Transverse colon (tissue), 4 donors: ENCODE data around the gene NIPAL4. TPM values are rescaled to one million over a fixed set of nuclear protein-coding genes. Genes with fewer than 3 reads are reported as not detected.
A peak's percentile ranks its signal among the peaks of the same experiment; 100 is the strongest.

Experiments
- DNase-seq: peaks from one replicate; pipeline ENCODE4 v3.0.0-alpha.2; 2019
- H3K27ac ChIP-seq, 4 donors: fragments of 200-600 bp; sonication (generic); 2 replicates each; pipeline ENCODE4 v1.5.1; 2016 to 2018; ENCODE audit warnings: inconsistent platforms in 4 of 4
- H3K27me3 ChIP-seq: fragments of 200-600 bp; sonication (generic); 2 replicates; pipeline ENCODE4 v1.5.1; 2017; ENCODE audit warnings: inconsistent platforms
- H3K36me3 ChIP-seq, 4 donors: fragments of 200-600 bp; sonication (generic); 2 replicates each; pipeline ENCODE4 v1.5.1; 2017 to 2019; ENCODE audit warnings: inconsistent platforms in 4 of 4
- H3K4me1 ChIP-seq, 4 donors: fragments of 200-600 bp; sonication (generic); 2 replicates each; pipeline ENCODE4 v1.5.1; 2017 to 2020; ENCODE audit warnings: inconsistent platforms in 4 of 4
- H3K4me3 ChIP-seq, 4 donors: fragments of 200-600 bp; sonication (generic); 1 replicate in 1 of 4; 2 replicates in 3 of 4; pipeline versions ENCODE4 v1.5.1 to v1.6.1; 2017 to 2019; ENCODE audit warnings: inconsistent platforms in 4 of 4
- H3K9me3 ChIP-seq, 2 donors: fragments of 200-600 bp; sonication (generic); 2 replicates each; pipeline ENCODE4 v1.5.1; 2017 to 2019; ENCODE audit warnings: inconsistent platforms in 2 of 2
- EP300 ChIP-seq: sonication (generic); formaldehyde crosslinking; IDR thresholded peaks from one replicate; pipeline ENCODE4 v1.6.1; 2017; ENCODE audit warnings: antibody characterized with exemption, low read depth
- POLR2A ChIP-seq: fragments of 450-650 bp; IDR thresholded peaks from one replicate; pipeline ENCODE4 v1.6.1; 2016; ENCODE audit warnings: antibody characterized with exemption, mild to moderate bottlenecking, moderate library complexity
- POLR2AphosphoS5 ChIP-seq, 3 donors: sonication (generic); formaldehyde crosslinking; IDR thresholded peaks; one replicate each; pipeline ENCODE4 v1.6.1; 2016; ENCODE audit warnings: antibody characterized with exemption in 3 of 3
- whole genome bisulfite sequencing, 2 donors: methylation state at CpG; one replicate each; pipeline ENCODE4 v1.1.5; 2018; ENCODE audit warnings: low coverage in 1 of 2; 5-methylcytosine and 5-hydroxymethylcytosine counted together
- in situ Hi-C, 4 donors: fragments of 200-750 bp; cut with MboI; loops; one replicate each; pipeline versions ENCODE4 v1.15.0 to v1.15.1; 2017; ENCODE audit warnings: low sequenced_read_pairs in 3 of 4, low pct_ligation_motif_present in 1 of 4, low pct_unique_long_range_greater_than_20kb in 1 of 4
- intact Hi-C: fragments of 100-400 bp; cut with DNase I; formaldehyde crosslinking; loops from one replicate; pipeline ENCODE4 v1.15.1; 2023; ENCODE audit warnings: low total_unique reads
- total RNA-seq, 4 donors: library from RNA; depleted of rRNA; stranded (reverse); fragments of >200 nt; gene quantifications; one replicate each; pipeline ENCODE4 v1.1.0, GENCODE V29; 2016
- TF ChIP-seq, protein P1 (sequence below), 5 experiments: fragments of 200-600 bp in 3 of 5; fragments of 450-650 bp in 2 of 5; sonication (generic) in 3 of 5; IDR thresholded peaks; 1 replicate in 2 of 5; 2 replicates in 3 of 5; pipeline ENCODE4 v1.5.1; 2016 to 2017; ENCODE audit warnings: antibody characterized with exemption in 5 of 5, inconsistent platforms in 3 of 5, mild to moderate bottlenecking in 2 of 5, moderate library complexity in 1 of 5

The NIPAL4 gene
- total RNA-seq, 4 donors from 2014 or later: 0.48 to 0.82 TPM; not detected in 2

DNA sequence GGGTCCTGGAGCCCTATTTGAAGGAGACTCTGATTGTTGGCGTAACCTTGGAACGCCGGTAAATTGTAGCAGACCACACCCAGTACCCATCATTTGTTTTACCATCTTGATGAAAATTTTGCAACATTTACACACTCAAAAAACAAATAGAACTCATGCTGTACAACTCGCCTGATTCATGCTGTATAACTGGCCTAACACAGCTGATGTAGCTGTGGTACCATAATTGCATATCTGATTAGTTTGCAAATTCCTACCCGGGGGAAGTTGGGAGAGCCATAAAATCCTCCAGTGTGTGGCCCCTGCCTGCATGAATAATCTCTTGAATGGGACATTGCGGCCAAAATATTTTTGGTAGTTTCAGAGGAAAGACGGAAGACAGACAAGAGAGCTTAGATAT is 9.7 kb downstream of the NIPAL4 start:
- no peak for TF ChIP-seq EP300
- no peak for TF ChIP-seq POLR2A
- no peak for TF ChIP-seq POLR2AphosphoS5 (IDR thresholded peaks at IDR 0.05)
- TF ChIP-seq, protein P1, sequence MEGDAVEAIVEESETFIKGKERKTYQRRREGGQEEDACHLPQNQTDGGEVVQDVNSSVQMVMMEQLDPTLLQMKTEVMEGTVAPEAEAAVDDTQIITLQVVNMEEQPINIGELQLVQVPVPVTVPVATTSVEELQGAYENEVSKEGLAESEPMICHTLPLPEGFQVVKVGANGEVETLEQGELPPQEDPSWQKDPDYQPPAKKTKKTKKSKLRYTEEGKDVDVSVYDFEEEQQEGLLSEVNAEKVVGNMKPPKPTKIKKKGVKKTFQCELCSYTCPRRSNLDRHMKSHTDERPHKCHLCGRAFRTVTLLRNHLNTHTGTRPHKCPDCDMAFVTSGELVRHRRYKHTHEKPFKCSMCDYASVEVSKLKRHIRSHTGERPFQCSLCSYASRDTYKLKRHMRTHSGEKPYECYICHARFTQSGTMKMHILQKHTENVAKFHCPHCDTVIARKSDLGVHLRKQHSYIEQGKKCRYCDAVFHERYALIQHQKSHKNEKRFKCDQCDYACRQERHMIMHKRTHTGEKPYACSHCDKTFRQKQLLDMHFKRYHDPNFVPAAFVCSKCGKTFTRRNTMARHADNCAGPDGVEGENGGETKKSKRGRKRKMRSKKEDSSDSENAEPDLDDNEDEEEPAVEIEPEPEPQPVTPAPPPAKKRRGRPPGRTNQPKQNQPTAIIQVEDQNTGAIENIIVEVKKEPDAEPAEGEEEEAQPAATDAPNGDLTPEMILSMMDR (IDR thresholded peaks at IDR 0.05): no peak
- H3K36me3 ChIP-seq: no peaks in the 10 kb centered on the region
- intact Hi-C loops (loop anchor here (10.0 kb wide), 1 partner anchor 105 kb away; no protein-coding TSS in a partner anchor), in situ Hi-C loops (loop anchor here in 2 of 4 donors (10.0 kb wide), 2 partner anchors 135 to 145 kb away; no protein-coding TSS in a partner anchor)
- no peaks in the 10 kb centered on the region for H3K9me3 ChIP-seq
- H3K27me3 ChIP-seq: no peaks in the 10 kb centered on the region
- H3K27ac ChIP-seq: peak overlapping the region in 2 of 4 donors; percentile 7 to 18
- DNase-seq: no peak
- peaks cover 0 to 2% (median 0%) of the 10 kb centered on the region in 4 donors for H3K4me1 ChIP-seq
- no peak overlapping the region for H3K4me3 ChIP-seq
- 55 to 60% methylated on average over 5 to 7 of the region's 7 CpGs for WGBS, 2 donors

- TF ChIP-seq, protein P1 (IDR thresholded peaks at IDR 0.05): no peak
- TF ChIP-seq POLR2AphosphoS5 (IDR thresholded peaks at IDR 0.05) (no peak), POLR2A (no peak), EP300 (no peak)
- in situ Hi-C loops (loop anchor here in 2 of 4 donors (10.0 kb wide), 2 partner anchors 136 to 146 kb away; no protein-coding TSS in a partner anchor), intact Hi-C loops (loop anchor here (10.0 kb wide), 1 partner anchor 106 kb away; no protein-coding TSS in a partner anchor)
- Histone ChIP-seq H3K36me3 (no peaks in the 10 kb centered on the region), H3K9me3 (no peaks in the 10 kb centered on the region), H3K27me3 (no peaks in the 10 kb centered on the region), H3K4me1 (no peaks in the 10 kb centered on the region), H3K27ac (peak overlapping the region in 1 of 4 donors; percentile 15), H3K4me3 (no peak overlapping the region)
- 29 to 36% methylated on average over 1 of the region's 1 CpG for WGBS, 2 donors
- no peak for DNase-seq
Measured at GRCh38 chr5:157470631-157471030, 10.6 kb downstream of the NIPAL4 start.

DNA sequence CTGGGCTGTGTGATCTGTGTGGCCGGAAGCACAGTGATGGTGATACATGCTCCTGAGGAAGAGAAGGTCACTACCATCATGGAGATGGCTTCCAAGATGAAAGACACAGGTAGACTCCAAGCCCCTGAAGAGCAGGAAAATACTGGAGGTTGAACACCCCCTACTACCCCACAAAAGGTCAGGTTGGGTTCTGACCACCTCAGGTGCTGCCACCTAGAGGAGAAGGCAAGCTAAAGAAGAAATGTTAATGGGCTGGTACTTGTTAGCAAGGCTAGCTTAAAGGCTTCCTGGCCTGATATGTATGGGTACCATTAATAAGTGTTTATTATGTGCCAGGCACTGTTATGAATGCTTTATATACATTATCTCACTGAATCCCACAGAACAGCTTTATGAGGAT is 11.7 kb downstream of the NIPAL4 start:
- H3K4me3 ChIP-seq: no peak overlapping the region
- H3K9me3 ChIP-seq: no peaks in the 10 kb centered on the region
- H3K36me3 ChIP-seq: no peaks in the 10 kb centered on the region
- no peak for DNase-seq
- TF ChIP-seq EP300: no peak
- TF ChIP-seq, protein P1 (IDR thresholded peaks at IDR 0.05): peak; percentile 46 to 52 (median 48)
- no peak overlapping the region for H3K27ac ChIP-seq
- H3K27me3 ChIP-seq: no peaks in the 10 kb centered on the region
- WGBS, 2 donors: 100% methylated on average over 1 of the region's 1 CpG
- intact Hi-C loops (loop anchor here (10.0 kb wide), 1 partner anchor 107 kb away; no protein-coding TSS in a partner anchor), in situ Hi-C loops (loop anchor here in 2 of 4 donors (10.0 kb wide), 2 partner anchors 137 to 147 kb away; no protein-coding TSS in a partner anchor)
- peaks cover 0 to under 1% (median under 1%) of the 10 kb centered on the region in 4 donors for H3K4me1 ChIP-seq

- Histone ChIP-seq H3K9me3 (no peaks in the 10 kb centered on the region), H3K27me3 (no peaks in the 10 kb centered on the region), H3K36me3 (no peaks in the 10 kb centered on the region), H3K4me1 (peaks cover 5 to 19% (median 13%) of the 10 kb centered on the region in 4 donors), H3K27ac (peak overlapping the region in 2 of 4 donors; percentile 23 to 27), H3K4me3 (no peak overlapping the region)
- WGBS, 2 donors: 78% methylated on average over 7 of the region's 7 CpGs; no CpG with 5 or more reads in 1 of the 2 donors
- in situ Hi-C loops (loop anchor here in 2 of 4 donors (10.0 kb wide), 2 partner anchors 139 to 149 kb away; no protein-coding TSS in a partner anchor), intact Hi-C loops (loop anchor here (2.0 to 10.0 kb wide), 2 partner anchors 41 to 109 kb away; no protein-coding TSS in a partner anchor)
- DNase-seq: no peak
- TF ChIP-seq, protein P1 (IDR thresholded peaks at IDR 0.05): no peak
- TF ChIP-seq POLR2AphosphoS5 (IDR thresholded peaks at IDR 0.05) (no peak), POLR2A (no peak), EP300 (no peak)
Measured at GRCh38 chr5:157473383-157474320, 13.6 kb downstream of the NIPAL4 start.
